ENCODE results near the gene HLF. TPM values are rescaled to one million over a fixed set of nuclear protein-coding genes. Genes with fewer than 3 reads are reported as not detected.

Gene HLF
- total RNA-seq, 2 donors from 2014 or later, result 0.69 to 3.0 TPM

GRCh38 chr17:55305321-55306087 lies 40.7 kb downstream of the HLF start:
- Histone ChIP-seq H3K27ac (no peak overlapping the region), H3K4me3 (no peak overlapping the region), H3K4me1 (no peaks in the 10 kb centered on the region), H3K9me3 (no peaks in the 10 kb centered on the region), H3K27me3 (no peaks in the 10 kb centered on the region), H3K9ac (ENCODE audit: low read depth in 2 of 2, low read length in 2 of 2) (no peak overlapping the region), H3K36me3 (no peaks in the 10 kb centered on the region)
- DNase-seq, result no peak
- TF ChIP-seq CTCF (IDR thresholded peaks at IDR 0.05), result no peak
- intact Hi-C loops (cut with DNase I), result no loop called here

- intact Hi-C loops (cut with DNase I), result no loop called here
- Histone ChIP-seq H3K9me3 (no peaks in the 10 kb centered on the region), H3K4me1 (no peaks in the 10 kb centered on the region), H3K27me3 (no peaks in the 10 kb centered on the region), H3K4me3 (no peak overlapping the region), H3K9ac (ENCODE audit: low read depth in 2 of 2, low read length in 2 of 2) (no peak overlapping the region), H3K36me3 (no peaks in the 10 kb centered on the region), H3K27ac (no peak overlapping the region)
- TF ChIP-seq CTCF (IDR thresholded peaks at IDR 0.05), result no peak
- DNase-seq, result no peak
These were observed 43.1 kb downstream of the HLF start for GRCh38 chr17:55307879-55308278.

- Histone ChIP-seq H3K27ac (no peak overlapping the region), H3K9me3 (no peaks in the 10 kb centered on the region), H3K36me3 (no peaks in the 10 kb centered on the region), H3K27me3 (no peaks in the 10 kb centered on the region), H3K9ac (ENCODE audit: low read depth in 2 of 2, low read length in 2 of 2) (no peak overlapping the region), H3K4me1 (no peaks in the 10 kb centered on the region), H3K4me3 (no peak overlapping the region)
- intact Hi-C loops (cut with DNase I), result no loop called here
- no peak for TF ChIP-seq CTCF (IDR thresholded peaks at IDR 0.05)
- DNase-seq, result no peak
These were observed 44.0 kb downstream of the HLF start for GRCh38 chr17:55308613-55309391.

DNA sequence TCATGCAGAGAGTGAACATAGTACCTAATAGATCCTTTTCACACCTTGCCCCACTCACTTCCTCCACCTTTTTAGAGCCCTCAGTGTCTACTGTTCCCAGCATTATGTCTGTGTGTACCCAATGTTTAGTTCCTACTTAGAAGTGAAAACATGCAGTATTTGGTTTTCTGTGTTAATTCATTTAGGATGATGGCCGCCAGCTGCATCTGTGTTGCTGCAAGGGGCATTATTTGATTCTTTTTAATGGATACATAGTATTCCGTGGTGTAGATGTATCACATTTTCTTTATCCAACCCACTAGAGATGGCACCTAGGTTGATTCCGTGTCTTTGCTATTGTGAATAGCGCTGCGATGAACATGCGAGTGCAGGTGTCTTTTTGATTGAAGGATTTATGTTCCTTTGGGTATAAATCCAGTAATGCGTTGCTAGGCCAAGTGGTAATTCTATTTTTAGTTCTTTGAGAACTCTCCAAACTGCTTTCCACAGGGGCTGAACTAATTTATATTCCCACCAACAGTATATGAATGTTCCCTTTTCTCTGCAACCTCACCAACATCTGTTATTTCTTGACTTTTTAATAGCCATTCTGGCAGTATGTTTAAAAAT lies 47.1 kb downstream of the HLF start:
- H3K4me1 ChIP-seq, result no peaks in the 10 kb centered on the region
- DNase-seq, result no peak
- no peak overlapping the region for H3K4me3 ChIP-seq
- H3K9ac ChIP-seq (ENCODE audit: low read depth in 2 of 2, low read length in 2 of 2), result no peak overlapping the region
- H3K36me3 ChIP-seq, result no peaks in the 10 kb centered on the region
- no peak overlapping the region for H3K27ac ChIP-seq
- H3K27me3 ChIP-seq, result no peaks in the 10 kb centered on the region
- TF ChIP-seq CTCF (IDR thresholded peaks at IDR 0.05), result no peak
- H3K9me3 ChIP-seq, result no peaks in the 10 kb centered on the region
- intact Hi-C loops (cut with DNase I), result no loop called here

DNA sequence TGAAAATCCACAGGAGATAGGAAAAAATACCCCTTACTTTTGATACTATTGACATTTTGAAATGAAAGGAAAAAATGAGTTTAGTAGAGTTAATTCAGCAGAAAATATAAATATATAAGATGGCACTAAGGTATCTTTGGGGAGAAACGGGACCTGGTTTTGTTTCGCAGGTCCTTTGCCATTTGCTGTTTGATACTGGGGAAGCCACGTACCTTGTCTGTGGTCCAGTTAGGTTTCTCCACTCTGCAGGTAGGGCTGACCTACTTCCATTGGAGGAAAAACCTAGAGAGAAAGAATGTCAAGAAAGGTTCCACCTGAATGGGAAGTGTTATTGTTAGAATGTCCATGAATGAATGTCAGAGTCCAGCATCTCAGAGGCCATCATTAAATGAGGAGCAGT lies 48.1 kb downstream of the HLF start:
- no peaks in the 10 kb centered on the region for H3K36me3 ChIP-seq
- DNase-seq, result no peak
- no peaks in the 10 kb centered on the region for H3K4me1 ChIP-seq
- no peak overlapping the region for H3K9ac ChIP-seq (ENCODE audit: low read depth in 2 of 2, low read length in 2 of 2)
- H3K4me3 ChIP-seq, result no peak overlapping the region
- intact Hi-C loops (cut with DNase I), result no loop called here
- TF ChIP-seq CTCF (IDR thresholded peaks at IDR 0.05), result no peak
- H3K27ac ChIP-seq, result no peak overlapping the region
- no peaks in the 10 kb centered on the region for H3K27me3 ChIP-seq
- H3K9me3 ChIP-seq, result no peaks in the 10 kb centered on the region

Data from colonic mucosa (tissue), 4 donors.